Measurements from ENCODE around the gene PDS5B. TPM values are rescaled to one million over a fixed set of nuclear protein-coding genes. Genes with fewer than 3 reads are reported as not detected.

PDS5B gene
- total RNA-seq, 1 donor from 2014 or later: 55.9 TPM

DNA sequence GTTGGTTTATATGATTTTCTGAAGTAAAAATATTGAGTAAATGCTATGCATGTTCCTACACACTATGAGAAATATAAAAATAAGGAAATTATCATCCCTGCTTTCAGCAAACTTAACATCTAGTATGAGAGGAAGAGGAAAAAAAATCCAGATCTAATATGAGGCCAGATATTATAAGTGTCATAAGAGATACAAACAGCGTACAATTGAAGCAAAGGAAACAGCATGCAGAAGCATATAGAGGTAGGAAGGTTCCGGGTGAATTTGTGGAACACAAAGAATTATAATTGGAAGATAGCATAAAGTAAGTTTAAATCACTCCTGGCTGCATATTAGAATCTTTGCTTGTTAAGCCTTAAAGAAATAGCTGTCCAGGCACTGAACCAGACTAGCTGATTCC is 88.3 kb downstream of the PDS5B start:
- H2AFZ ChIP-seq (replicated peaks): no peak overlapping the region
- no peaks in the 10 kb centered on the region for H3K9me3 ChIP-seq (ENCODE audit: low read depth)
- H3K36me3 Mint-ChIP-seq: peaks cover 33% of the 10 kb centered on the region
- no peaks in the 10 kb centered on the region for H3K4me1 Mint-ChIP-seq
- H3K4me1 ChIP-seq: no peaks in the 10 kb centered on the region
- no peak overlapping the region for H3K9ac ChIP-seq
- no peak overlapping the region for H3K27ac ChIP-seq
- no peaks in the 10 kb centered on the region for H3K79me2 ChIP-seq (ENCODE audit: low read depth)
- peaks cover 16% of the 10 kb centered on the region for H3K36me3 ChIP-seq
- TF ChIP-seq EZH2 (IDR thresholded peaks at IDR 0.05) (no peak), EZH2phosphoT487 (IDR thresholded peaks at IDR 0.05) (no peak)
- TF ChIP-seq, protein P1, sequence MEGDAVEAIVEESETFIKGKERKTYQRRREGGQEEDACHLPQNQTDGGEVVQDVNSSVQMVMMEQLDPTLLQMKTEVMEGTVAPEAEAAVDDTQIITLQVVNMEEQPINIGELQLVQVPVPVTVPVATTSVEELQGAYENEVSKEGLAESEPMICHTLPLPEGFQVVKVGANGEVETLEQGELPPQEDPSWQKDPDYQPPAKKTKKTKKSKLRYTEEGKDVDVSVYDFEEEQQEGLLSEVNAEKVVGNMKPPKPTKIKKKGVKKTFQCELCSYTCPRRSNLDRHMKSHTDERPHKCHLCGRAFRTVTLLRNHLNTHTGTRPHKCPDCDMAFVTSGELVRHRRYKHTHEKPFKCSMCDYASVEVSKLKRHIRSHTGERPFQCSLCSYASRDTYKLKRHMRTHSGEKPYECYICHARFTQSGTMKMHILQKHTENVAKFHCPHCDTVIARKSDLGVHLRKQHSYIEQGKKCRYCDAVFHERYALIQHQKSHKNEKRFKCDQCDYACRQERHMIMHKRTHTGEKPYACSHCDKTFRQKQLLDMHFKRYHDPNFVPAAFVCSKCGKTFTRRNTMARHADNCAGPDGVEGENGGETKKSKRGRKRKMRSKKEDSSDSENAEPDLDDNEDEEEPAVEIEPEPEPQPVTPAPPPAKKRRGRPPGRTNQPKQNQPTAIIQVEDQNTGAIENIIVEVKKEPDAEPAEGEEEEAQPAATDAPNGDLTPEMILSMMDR (IDR thresholded peaks at IDR 0.05): no peak
- no peak overlapping the region for H3K4me2 ChIP-seq
- H3K4me3 ChIP-seq: no peak overlapping the region
- no peak for DNase-seq (ENCODE audit: low spot score)
- H3K27ac Mint-ChIP-seq: no peak overlapping the region
- no peaks in the 10 kb centered on the region for H4K20me1 ChIP-seq (ENCODE audit: low read depth)
- H3K4me3 Mint-ChIP-seq: no peak overlapping the region
- H3K27me3 Mint-ChIP-seq (ENCODE audit: insufficient read depth, low read depth): no peaks in the 10 kb centered on the region
- H3K9me3 Mint-ChIP-seq: no peaks in the 10 kb centered on the region
- no peaks in the 10 kb centered on the region for H3K27me3 ChIP-seq
- no peaks in the 10 kb centered on the region for H3F3A ChIP-seq (ENCODE audit: low read depth)

DNA sequence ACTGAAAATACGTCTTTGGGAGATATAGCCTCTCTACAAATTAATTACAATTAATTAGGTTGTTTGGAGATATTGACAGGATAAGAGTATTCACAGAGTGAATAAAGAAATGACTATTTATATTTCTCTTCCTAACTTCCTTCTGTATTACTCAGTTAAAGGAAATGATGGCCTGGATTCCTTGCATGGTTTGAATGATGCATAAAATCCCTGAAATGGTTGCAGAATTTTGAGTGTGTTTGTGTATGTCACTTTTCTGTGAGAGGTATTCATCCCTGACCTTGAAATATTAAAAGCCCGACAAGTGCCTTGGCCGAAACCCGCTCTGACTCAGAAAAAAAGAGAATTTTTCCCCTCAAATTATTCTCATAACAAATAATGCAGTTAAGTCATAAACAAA is 90.0 kb downstream of the PDS5B start:
- no peaks in the 10 kb centered on the region for H3K9me3 ChIP-seq (ENCODE audit: low read depth)
- H3K27me3 Mint-ChIP-seq (ENCODE audit: insufficient read depth, low read depth): no peaks in the 10 kb centered on the region

DNA sequence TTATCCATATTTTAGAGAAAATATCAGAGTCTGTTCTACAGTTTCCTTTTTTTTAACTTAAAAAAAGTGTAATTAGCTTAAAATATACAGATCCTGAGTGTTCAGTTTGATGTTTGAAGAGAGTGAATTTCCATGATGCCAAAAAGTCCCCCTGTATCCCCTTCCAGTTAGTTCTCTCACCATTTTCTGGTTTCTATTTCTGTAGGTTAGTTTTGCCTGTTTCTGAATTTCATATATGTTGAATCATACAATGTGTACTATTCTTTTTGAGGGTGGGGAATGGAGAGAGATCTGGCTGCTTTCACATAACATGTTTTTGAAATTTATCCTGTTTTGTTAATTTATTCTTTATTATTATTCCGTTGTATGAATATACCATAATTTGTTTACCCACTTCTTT is 95.9 kb downstream of the PDS5B start:
- no peak for TF ChIP-seq EZH2phosphoT487 (IDR thresholded peaks at IDR 0.05)
- TF ChIP-seq, protein P1 (IDR thresholded peaks at IDR 0.05): no peak
- no peak for TF ChIP-seq EZH2 (IDR thresholded peaks at IDR 0.05)
- no peak overlapping the region for H2AFZ ChIP-seq (replicated peaks)
- H3K36me3 ChIP-seq: peaks cover 16% of the 10 kb centered on the region
- H3F3A ChIP-seq (ENCODE audit: low read depth): no peaks in the 10 kb centered on the region
- Mint-ChIP-seq H3K27ac (no peak overlapping the region), H3K4me3 (no peak overlapping the region), H3K36me3 (peaks cover 42% of the 10 kb centered on the region), H3K27me3 (ENCODE audit: insufficient read depth, low read depth) (no peaks in the 10 kb centered on the region), H3K9me3 (no peaks in the 10 kb centered on the region), H3K4me1 (no peaks in the 10 kb centered on the region)
- H3K9ac ChIP-seq: no peak overlapping the region
- no peaks in the 10 kb centered on the region for H4K20me1 ChIP-seq (ENCODE audit: low read depth)
- H3K79me2 ChIP-seq (ENCODE audit: low read depth): no peaks in the 10 kb centered on the region
- no peaks in the 10 kb centered on the region for H3K9me3 ChIP-seq (ENCODE audit: low read depth)
- H3K4me1 ChIP-seq: no peaks in the 10 kb centered on the region
- H3K4me3 ChIP-seq: no peak overlapping the region
- H3K27ac ChIP-seq: no peak overlapping the region
- no peak overlapping the region for H3K4me2 ChIP-seq
- no peak for DNase-seq (ENCODE audit: low spot score)
- no peaks in the 10 kb centered on the region for H3K27me3 ChIP-seq

More for the DNA sequence above, 90.0 kb downstream of the PDS5B start:
- Histone ChIP-seq H3K27ac (no peak overlapping the region), H3K36me3 (peaks cover 24% of the 10 kb centered on the region), H3F3A (ENCODE audit: low read depth) (no peaks in the 10 kb centered on the region), H3K9ac (no peak overlapping the region), H3K27me3 (no peaks in the 10 kb centered on the region), H4K20me1 (ENCODE audit: low read depth) (no peaks in the 10 kb centered on the region), H3K79me2 (ENCODE audit: low read depth) (no peaks in the 10 kb centered on the region), H3K4me3 (no peak overlapping the region), H3K4me1 (no peaks in the 10 kb centered on the region), H2AFZ (replicated peaks) (no peak overlapping the region), H3K4me2 (no peak overlapping the region)
- Mint-ChIP-seq H3K9me3 (no peaks in the 10 kb centered on the region), H3K4me3 (no peak overlapping the region), H3K36me3 (peaks cover 48% of the 10 kb centered on the region), H3K27ac (no peak overlapping the region), H3K4me1 (no peaks in the 10 kb centered on the region)
- no peak for DNase-seq (ENCODE audit: low spot score)
- TF ChIP-seq EZH2phosphoT487 (IDR thresholded peaks at IDR 0.05) (no peak), EZH2 (IDR thresholded peaks at IDR 0.05) (no peak)
- TF ChIP-seq, protein P1 (IDR thresholded peaks at IDR 0.05): no peak
